BLaER1 (cell line): ENCODE measurements around the gene BLNK.

ENCODE experiments used
- H3K27ac ChIP-seq: shearing (Covaris generic); formaldehyde crosslinking; 2 replicates; pipeline ENCODE4 v1.8.1; 2022
- H3K27me3 ChIP-seq: shearing (Covaris generic); formaldehyde crosslinking; 2 replicates; pipeline ENCODE4 v1.8.1; 2022
- H3K36me3 ChIP-seq: shearing (Covaris generic); formaldehyde crosslinking; 2 replicates; pipeline ENCODE4 v1.8.1; 2022
- H3K4me1 ChIP-seq: shearing (Covaris generic); formaldehyde crosslinking; 2 replicates; pipeline ENCODE4 v1.8.1; 2022
- H3K4me2 ChIP-seq: shearing (Covaris generic); formaldehyde crosslinking; 2 replicates; pipeline ENCODE4 v1.8.1; 2022
- H3K4me3 ChIP-seq: shearing (Covaris generic); formaldehyde crosslinking; 2 replicates; pipeline ENCODE4 v1.8.1; 2022
- H3K9ac ChIP-seq: shearing (Covaris generic); formaldehyde crosslinking; 2 replicates; pipeline ENCODE4 v1.8.1; 2022
- H3K9me3 ChIP-seq: shearing (Covaris generic); formaldehyde crosslinking; 2 replicates; pipeline ENCODE4 v1.8.1; 2022
- H4K20me1 ChIP-seq: shearing (Covaris generic); formaldehyde crosslinking; 2 replicates; pipeline ENCODE4 v1.8.1; 2022
- Cebpa-rat ChIP-seq: shearing (Covaris generic); IDR thresholded peaks from 2 replicates; pipeline ENCODE4 v1.8.1; 2022

BLNK gene

DNA sequence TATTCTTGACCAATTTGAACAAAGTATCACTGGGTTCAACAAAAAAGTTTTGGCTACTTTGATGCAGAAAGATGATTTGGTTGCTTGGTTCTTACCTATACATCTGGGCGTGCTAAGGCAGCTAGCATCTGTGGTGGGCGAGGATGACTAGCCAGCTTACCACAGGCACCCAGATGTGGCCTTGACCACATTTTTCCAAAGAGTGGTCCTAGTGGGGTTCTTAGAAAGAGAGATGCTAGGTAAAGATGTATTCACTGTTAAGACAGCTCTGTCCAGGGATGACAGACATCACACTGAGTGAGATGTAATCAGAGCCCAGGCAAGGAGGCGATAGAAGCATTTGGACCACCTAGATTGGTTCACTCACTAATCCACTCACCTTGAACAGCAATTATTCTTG is 33.6 kb upstream of the BLNK start:
- Histone ChIP-seq H3K27ac (peak overlapping the region; percentile 97), H3K4me1 (peaks cover 52% of the 10 kb centered on the region), H3K4me3 (peak overlapping the region; percentile 78), H3K9me3 (no peaks in the 10 kb centered on the region), H3K4me2 (peak overlapping the region; percentile 97), H3K9ac (peak overlapping the region; percentile 97), H4K20me1 (peaks cover 6% of the 10 kb centered on the region), H3K27me3 (no peaks in the 10 kb centered on the region), H3K36me3 (peaks cover 52% of the 10 kb centered on the region)
- no peak for TF ChIP-seq Cebpa-rat

DNA sequence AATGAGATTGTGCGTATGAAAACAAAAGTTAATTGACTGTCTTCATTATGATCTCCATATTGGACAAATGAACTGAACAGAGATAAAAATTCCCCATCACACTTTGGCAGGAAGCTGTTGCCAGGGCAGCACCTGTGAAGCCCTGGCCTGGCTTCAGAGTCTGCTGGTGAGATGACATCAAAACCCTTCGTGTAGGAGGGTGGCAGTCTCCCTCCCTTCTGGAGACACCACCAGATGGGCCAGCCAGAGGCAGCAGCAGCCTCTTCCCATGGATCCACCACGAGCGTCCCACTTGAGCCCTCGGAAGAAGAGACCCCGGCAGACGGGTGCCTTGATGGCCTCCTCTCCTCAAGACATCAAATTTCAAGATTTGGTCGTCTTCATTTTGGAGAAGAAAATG is 32.9 kb upstream of the BLNK start, which contains the start of gene DNTT:
DNTT (plus strand) TSS at position 205 of the 400 bp plus-strand sequence; CDS start at position 269, 64 bp downstream.
- Histone ChIP-seq H3K27me3 (no peaks in the 10 kb centered on the region), H3K4me2 (peak within 1 kb of the TSS; percentile 97), H3K4me3 (peak within 1 kb of the TSS; percentile 78), H3K9me3 (no peaks in the 10 kb centered on the region), H3K4me1 (peaks cover 50% of the 10 kb centered on the region), H4K20me1 (no peaks in the 10 kb centered on the region), H3K27ac (peak within 1 kb of the TSS; percentile 97), H3K36me3 (peaks cover 44% of the 10 kb centered on the region), H3K9ac (peak within 1 kb of the TSS; percentile 97)
- TF ChIP-seq Cebpa-rat: no peak

DNA sequence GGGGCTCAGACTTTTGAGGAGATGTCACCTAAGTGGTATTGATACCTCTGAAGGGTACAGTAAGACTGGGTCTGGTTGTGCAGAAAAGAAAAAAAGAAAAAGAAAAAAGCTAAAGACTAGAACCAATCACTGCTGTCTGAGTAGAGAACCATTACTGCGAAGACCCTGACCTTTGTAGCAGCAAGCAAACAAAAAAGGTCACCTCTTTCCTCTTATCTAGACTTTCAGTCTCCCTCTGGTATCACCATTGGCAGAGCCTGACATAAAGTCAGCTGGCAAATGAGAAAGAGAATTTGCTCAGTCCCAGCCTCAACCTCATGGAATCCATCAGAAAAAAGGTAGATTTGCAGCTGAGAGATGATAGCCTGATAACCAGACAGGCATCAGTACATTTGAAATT is 30.2 kb upstream of the BLNK start:
- Histone ChIP-seq H3K4me1 (peaks cover 72% of the 10 kb centered on the region), H3K4me3 (peak overlapping the region; percentile 78), H3K27me3 (no peaks in the 10 kb centered on the region), H3K9me3 (no peaks in the 10 kb centered on the region), H3K4me2 (peak overlapping the region; percentile 97), H3K36me3 (peaks cover 29% of the 10 kb centered on the region), H3K9ac (peak overlapping the region; percentile 97), H4K20me1 (no peaks in the 10 kb centered on the region), H3K27ac (peak overlapping the region; percentile 97)
- no peak for TF ChIP-seq Cebpa-rat

DNA sequence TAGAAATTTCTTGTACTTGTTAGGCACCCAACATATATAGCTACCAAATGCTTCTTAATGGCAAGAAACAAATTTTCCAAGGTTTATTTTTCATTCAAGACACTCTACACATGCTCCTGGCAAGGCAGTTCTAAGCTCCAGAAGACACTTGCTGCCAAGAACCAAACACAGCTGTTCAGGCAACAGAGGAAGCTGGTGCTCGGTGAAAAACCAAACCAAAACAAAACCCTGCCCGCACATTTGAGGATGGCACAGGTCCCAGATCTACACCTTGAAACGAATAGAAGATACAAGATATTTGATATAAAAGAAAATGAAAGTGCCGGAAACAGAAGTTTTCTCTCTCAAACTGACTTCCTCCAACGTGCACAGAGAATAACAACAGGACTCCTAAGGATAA is 28.0 kb upstream of the BLNK start:
- H3K4me1 ChIP-seq: peaks cover 94% of the 10 kb centered on the region
- H3K9ac ChIP-seq: peak overlapping the region; percentile 97
- peak overlapping the region; percentile 97 for H3K27ac ChIP-seq
- peak overlapping the region; percentile 97 for H3K4me2 ChIP-seq
- H3K4me3 ChIP-seq: peak overlapping the region; percentile 78
- H3K9me3 ChIP-seq: no peaks in the 10 kb centered on the region
- H3K27me3 ChIP-seq: no peaks in the 10 kb centered on the region
- H4K20me1 ChIP-seq: no peaks in the 10 kb centered on the region
- TF ChIP-seq Cebpa-rat: no peak
- peaks cover 9% of the 10 kb centered on the region; the same call in 1 of the 2 replicates for H3K36me3 ChIP-seq

DNA sequence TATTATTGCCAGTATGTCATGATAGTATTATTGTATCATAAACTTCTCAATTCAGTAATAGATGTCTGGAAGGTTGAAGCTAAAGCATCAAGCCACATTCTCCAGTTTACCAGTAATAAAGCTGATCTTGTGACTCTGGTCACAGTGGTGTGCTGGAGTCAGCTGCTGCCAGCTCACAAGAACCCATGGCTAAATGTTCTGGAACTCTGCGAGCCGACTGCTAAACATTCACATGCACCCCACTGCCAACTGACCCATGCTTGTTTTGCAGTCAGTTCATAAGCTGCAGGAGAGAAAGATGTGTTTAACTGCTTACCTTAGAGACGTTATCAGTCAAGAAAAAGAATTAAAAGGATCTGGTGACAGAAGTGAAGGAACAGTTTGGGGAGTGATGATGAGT is 27.0 kb upstream of the BLNK start:
- no peaks in the 10 kb centered on the region for H4K20me1 ChIP-seq
- peak overlapping the region; percentile 97 for H3K27ac ChIP-seq
- no peaks in the 10 kb centered on the region for H3K9me3 ChIP-seq
- peaks cover 8% of the 10 kb centered on the region; the same call in 1 of the 2 replicates for H3K36me3 ChIP-seq
- TF ChIP-seq Cebpa-rat: no peak
- H3K27me3 ChIP-seq: no peaks in the 10 kb centered on the region
- H3K9ac ChIP-seq: peak overlapping the region; percentile 97
- peaks cover 98% of the 10 kb centered on the region for H3K4me1 ChIP-seq
- peak overlapping the region; percentile 78 for H3K4me3 ChIP-seq
- H3K4me2 ChIP-seq: peak overlapping the region; percentile 97

DNA sequence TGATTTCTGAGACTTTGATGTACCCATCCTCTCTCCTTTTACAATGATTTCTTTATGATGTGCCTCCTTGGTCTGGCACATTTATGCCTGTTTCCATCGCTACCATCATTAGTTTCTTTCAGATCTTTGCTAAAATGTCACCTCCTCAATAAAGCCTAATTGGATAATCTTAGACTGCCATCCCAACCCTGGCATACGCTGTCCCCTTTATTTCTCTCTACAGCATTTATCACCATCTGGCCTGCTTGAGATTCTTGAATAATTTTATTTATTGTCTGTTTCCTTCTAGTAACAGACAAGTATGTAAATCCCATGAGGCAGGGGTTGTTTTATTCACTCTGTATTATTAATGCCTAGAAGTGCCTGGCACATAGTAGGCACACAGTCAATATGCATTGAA is 26.1 kb upstream of the BLNK start:
- Histone ChIP-seq H3K27me3 (no peaks in the 10 kb centered on the region), H4K20me1 (no peaks in the 10 kb centered on the region), H3K4me1 (peaks cover 98% of the 10 kb centered on the region), H3K36me3 (peaks cover 8% of the 10 kb centered on the region; the same call in 1 of the 2 replicates), H3K27ac (peak overlapping the region; percentile 97), H3K9ac (peak overlapping the region; percentile 97), H3K4me3 (peak overlapping the region; percentile 78), H3K4me2 (peak overlapping the region; percentile 97), H3K9me3 (no peaks in the 10 kb centered on the region)
- TF ChIP-seq Cebpa-rat: no peak

DNA sequence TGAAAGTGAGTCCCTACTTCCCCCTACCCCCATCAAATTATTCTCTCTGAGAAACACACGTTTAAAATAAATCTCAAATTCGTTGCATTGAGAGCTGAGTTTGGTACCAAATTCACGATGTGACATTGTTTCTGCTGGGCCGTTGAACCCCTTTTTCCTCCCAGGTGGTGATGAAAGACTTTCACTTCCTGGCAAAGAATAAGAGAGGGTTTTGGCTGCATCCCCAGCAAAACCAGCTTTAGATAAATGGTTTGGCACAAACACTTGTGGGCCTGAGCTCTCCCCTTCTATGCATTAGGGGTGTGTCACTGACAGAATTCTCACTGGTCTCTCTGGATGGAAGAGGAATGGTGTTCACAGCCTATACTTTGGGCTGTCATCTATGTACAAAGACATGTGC is 24.1 kb upstream of the BLNK start:
- Histone ChIP-seq H3K4me1 (peaks cover 98% of the 10 kb centered on the region), H3K27me3 (no peaks in the 10 kb centered on the region), H3K4me2 (peak overlapping the region; percentile 97), H4K20me1 (no peaks in the 10 kb centered on the region), H3K4me3 (peak overlapping the region; percentile 78), H3K9ac (peak overlapping the region; percentile 97), H3K27ac (peak overlapping the region; percentile 97), H3K36me3 (peaks cover 8% of the 10 kb centered on the region; the same call in 1 of the 2 replicates), H3K9me3 (no peaks in the 10 kb centered on the region)
- no peak for TF ChIP-seq Cebpa-rat

- H3K4me2 ChIP-seq: peak overlapping the region; percentile 97
- H3K4me3 ChIP-seq: peak overlapping the region; percentile 78
- no peaks in the 10 kb centered on the region for H4K20me1 ChIP-seq
Observed at GRCh38 chr10:96292971-96293920, 21.9 kb upstream of the BLNK start.

DNA sequence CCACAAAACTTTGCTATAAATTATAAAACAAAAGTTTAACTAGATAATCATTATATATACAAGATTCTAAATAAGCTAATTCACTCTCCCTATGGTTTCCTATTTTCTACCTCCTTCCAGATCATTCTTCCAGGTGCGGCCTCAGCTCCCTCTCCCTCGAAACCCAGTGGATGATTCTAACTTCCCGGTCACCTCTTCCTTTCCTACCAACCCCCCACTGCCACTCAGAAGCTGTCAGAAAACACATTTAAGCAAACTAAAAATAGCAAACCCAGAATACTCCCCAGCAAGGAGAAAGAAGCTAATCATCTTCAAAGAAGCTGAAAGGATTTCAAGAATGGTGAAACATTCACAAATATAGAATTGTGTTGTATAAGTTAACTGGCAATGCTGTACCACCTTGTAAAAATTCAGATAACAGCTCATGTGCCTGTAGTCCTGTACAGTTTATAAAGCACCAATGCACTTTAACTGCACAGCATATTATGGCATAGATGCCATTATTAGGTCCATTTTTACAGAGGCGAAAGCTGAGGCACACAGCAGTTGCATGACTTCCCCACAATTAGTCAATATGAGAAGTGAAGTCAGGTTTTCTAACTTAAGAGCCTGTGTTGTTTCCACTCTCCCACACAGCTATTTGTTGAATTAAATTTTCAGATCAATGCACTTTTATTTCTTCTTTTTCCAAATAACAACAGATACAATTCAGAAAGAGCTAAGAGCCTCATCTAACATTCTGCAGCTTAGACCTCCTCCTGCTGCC is 19.2 kb upstream of the BLNK start:
- H3K4me2 ChIP-seq: peak overlapping the region; percentile 97
- TF ChIP-seq Cebpa-rat: no peak
- H3K4me3 ChIP-seq: peak overlapping the region; percentile 9; the same call in 1 of the 2 replicates
- H4K20me1 ChIP-seq: no peaks in the 10 kb centered on the region
- H3K27ac ChIP-seq: peak overlapping the region; percentile 91
- H3K27me3 ChIP-seq: no peaks in the 10 kb centered on the region
- H3K9me3 ChIP-seq: no peaks in the 10 kb centered on the region
- no peaks in the 10 kb centered on the region for H3K36me3 ChIP-seq
- peaks cover 99% of the 10 kb centered on the region for H3K4me1 ChIP-seq
- H3K9ac ChIP-seq: peak overlapping the region; percentile 71

More at GRCh38 chr10:96292971-96293920, 21.9 kb upstream of the BLNK start:
- H3K27ac ChIP-seq: peak overlapping the region; percentile 97
- peak overlapping the region; percentile 97 for H3K9ac ChIP-seq
- peaks cover 100% of the 10 kb centered on the region for H3K4me1 ChIP-seq
- no peaks in the 10 kb centered on the region for H3K27me3 ChIP-seq
- no peaks in the 10 kb centered on the region for H3K9me3 ChIP-seq
- H3K36me3 ChIP-seq: peaks cover 8% of the 10 kb centered on the region; the same call in 1 of the 2 replicates
- TF ChIP-seq Cebpa-rat: no peak
